Left lung (tissue), 10 donors: Measurements from ENCODE around the gene DLG5. TPM values are rescaled to one million over a fixed set of nuclear protein-coding genes. Genes with fewer than 3 reads are reported as not detected.

Experiments
- ATAC-seq: fragments of 200-7000 bp; cut with Tn5 transposase; one replicate; pipeline ENCODE4 v1.9.1; 2020; ENCODE audit warnings: moderate library complexity
- DNase-seq, 4 donors: peaks; one replicate each; pipeline ENCODE4 v3.0.0-alpha.2; 2013 to 2020
- H3K27ac ChIP-seq, 2 donors: fragments of 200-600 bp; sonication (generic) in 1 of 2; one replicate each; pipeline versions ENCODE4 v1.5.0 to v1.8.0; 2020 to 2021
- H3K27me3 ChIP-seq, 2 donors: fragments of 200-600 bp; sonication (generic) in 1 of 2; one replicate each; pipeline versions ENCODE4 v1.5.0 to v1.8.0; 2020 to 2021
- H3K36me3 ChIP-seq, 2 donors: fragments of 200-600 bp; sonication (generic) in 1 of 2; one replicate each; pipeline versions ENCODE4 v1.5.0 to v1.8.0; 2020 to 2021
- H3K4me1 ChIP-seq, 2 donors: fragments of 200-600 bp; one replicate each; pipeline ENCODE4 v1.8.0; 2021
- H3K4me3 ChIP-seq, 2 donors: fragments of 200-600 bp; sonication (generic) in 1 of 2; one replicate each; pipeline versions ENCODE4 v1.5.0 to v1.8.0; 2020 to 2021; ENCODE audit warnings: mild to moderate bottlenecking in 1 of 2
- H3K9me3 ChIP-seq, 2 donors: fragments of 200-600 bp; sonication (generic) in 1 of 2; one replicate each; pipeline versions ENCODE4 v1.5.0 to v1.8.0; 2020 to 2021
- intact Hi-C, 2 donors: fragments of 100-400 bp; cut with DNase I; formaldehyde crosslinking; loops; one replicate each; pipeline versions ENCODE4 v1.11.2 to v1.14.2; 2022
- polyA plus RNA-seq, 6 donors: library from polyadenylated mRNA; unstranded; fragments of 120-200 nt; gene quantifications; one replicate each; pipeline ENCODE4 v1.2.1, GENCODE V29; 2013; ENCODE audit not compliant: insufficient read length in 6 of 6
- total RNA-seq, 2 donors: library from RNA; stranded (reverse); fragmentation: NEBNext Ultra II Directional; extraction: Animal tissue kit (Norgen Biotek cat#: 25700); gene quantifications; one replicate each; pipeline ENCODE4 v1.2.1, GENCODE V29; 2021
- TF ChIP-seq, protein P1 (sequence below), 2 donors: fragments of 200-600 bp; sonication (generic) in 1 of 2; IDR thresholded peaks; one replicate each; pipeline versions ENCODE4 v1.5.0 to v1.8.0; 2021; ENCODE audit warnings: antibody characterized with exemption in 2 of 2
- donor health status: DM: no; HTN: yes; CAD: no.
- donor health status: DM: no; HTN: no; CAD: no.

The DLG5 gene
- total and polyA plus RNA-seq, 8 donors, result 17.0 to 53.4 (median 49.0) TPM

GRCh38 chr10:77829356-77829755 lies 97.2 kb downstream of the DLG5 start:
- H3K36me3 ChIP-seq, result peaks cover 0 to 55% of the 10 kb centered on the region in 2 donors
- no peaks in the 10 kb centered on the region for H3K9me3 ChIP-seq
- intact Hi-C loops, result no loop called here
- ATAC-seq (no peak), DNase-seq (no peak)
- H3K4me3 ChIP-seq, result no peak overlapping the region
- no peaks in the 10 kb centered on the region for H3K4me1 ChIP-seq
- no peak overlapping the region for H3K27ac ChIP-seq
- no peaks in the 10 kb centered on the region for H3K27me3 ChIP-seq
- TF ChIP-seq, protein P1, sequence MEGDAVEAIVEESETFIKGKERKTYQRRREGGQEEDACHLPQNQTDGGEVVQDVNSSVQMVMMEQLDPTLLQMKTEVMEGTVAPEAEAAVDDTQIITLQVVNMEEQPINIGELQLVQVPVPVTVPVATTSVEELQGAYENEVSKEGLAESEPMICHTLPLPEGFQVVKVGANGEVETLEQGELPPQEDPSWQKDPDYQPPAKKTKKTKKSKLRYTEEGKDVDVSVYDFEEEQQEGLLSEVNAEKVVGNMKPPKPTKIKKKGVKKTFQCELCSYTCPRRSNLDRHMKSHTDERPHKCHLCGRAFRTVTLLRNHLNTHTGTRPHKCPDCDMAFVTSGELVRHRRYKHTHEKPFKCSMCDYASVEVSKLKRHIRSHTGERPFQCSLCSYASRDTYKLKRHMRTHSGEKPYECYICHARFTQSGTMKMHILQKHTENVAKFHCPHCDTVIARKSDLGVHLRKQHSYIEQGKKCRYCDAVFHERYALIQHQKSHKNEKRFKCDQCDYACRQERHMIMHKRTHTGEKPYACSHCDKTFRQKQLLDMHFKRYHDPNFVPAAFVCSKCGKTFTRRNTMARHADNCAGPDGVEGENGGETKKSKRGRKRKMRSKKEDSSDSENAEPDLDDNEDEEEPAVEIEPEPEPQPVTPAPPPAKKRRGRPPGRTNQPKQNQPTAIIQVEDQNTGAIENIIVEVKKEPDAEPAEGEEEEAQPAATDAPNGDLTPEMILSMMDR (IDR thresholded peaks at IDR 0.05), result no peak

GRCh38 chr10:77828377-77828776 lies 98.2 kb downstream of the DLG5 start:
- DNase-seq (no peak), ATAC-seq (no peak)
- H3K36me3 ChIP-seq, result peaks cover 0 to 50% of the 10 kb centered on the region in 2 donors
- H3K4me1 ChIP-seq, result no peaks in the 10 kb centered on the region
- no peak overlapping the region for H3K27ac ChIP-seq
- TF ChIP-seq, protein P1 (IDR thresholded peaks at IDR 0.05), result no peak
- no peak overlapping the region for H3K4me3 ChIP-seq
- intact Hi-C loops, result no loop called here
- H3K9me3 ChIP-seq, result no peaks in the 10 kb centered on the region
- no peaks in the 10 kb centered on the region for H3K27me3 ChIP-seq

GRCh38 chr10:77827366-77827765 lies 99.2 kb downstream of the DLG5 start:
- H3K4me1 ChIP-seq, result no peaks in the 10 kb centered on the region
- H3K27me3 ChIP-seq, result no peaks in the 10 kb centered on the region
- DNase-seq (no peak), ATAC-seq (no peak)
- peaks cover 0 to 40% of the 10 kb centered on the region in 2 donors for H3K36me3 ChIP-seq
- no peak overlapping the region for H3K4me3 ChIP-seq
- no peaks in the 10 kb centered on the region for H3K9me3 ChIP-seq
- intact Hi-C loops, result no loop called here
- H3K27ac ChIP-seq, result no peak overlapping the region
- TF ChIP-seq, protein P1 (IDR thresholded peaks at IDR 0.05), result no peak

DNA sequence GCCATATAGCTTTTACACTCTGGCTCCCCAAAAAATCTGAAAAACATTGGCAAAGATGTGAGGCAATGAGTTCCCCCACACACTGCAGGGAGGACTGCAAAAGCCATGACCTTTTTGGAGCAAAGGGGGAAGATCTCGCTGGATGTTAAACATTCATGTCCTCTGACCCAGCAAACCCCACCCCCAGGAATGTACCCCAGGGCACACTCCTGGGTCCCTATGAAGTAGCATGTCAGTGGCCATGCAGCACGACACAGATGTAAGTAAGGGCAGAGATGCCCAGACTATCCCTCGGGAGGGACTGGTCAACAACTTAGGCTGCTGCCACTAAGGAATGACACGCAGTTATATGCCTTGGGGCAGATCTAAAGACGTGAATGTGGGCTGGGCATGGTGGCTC lies 100.6 kb downstream of the DLG5 start:
- TF ChIP-seq, protein P1 (IDR thresholded peaks at IDR 0.05), result no peak
- Histone ChIP-seq H3K27ac (no peak overlapping the region), H3K4me3 (no peak overlapping the region), H3K4me1 (no peaks in the 10 kb centered on the region), H3K36me3 (peaks cover 0 to 48% of the 10 kb centered on the region in 2 donors), H3K9me3 (no peaks in the 10 kb centered on the region), H3K27me3 (no peaks in the 10 kb centered on the region)
- ATAC-seq, result no peak
- DNase-seq, result no peak
- intact Hi-C loops, result no loop called here

DNA sequence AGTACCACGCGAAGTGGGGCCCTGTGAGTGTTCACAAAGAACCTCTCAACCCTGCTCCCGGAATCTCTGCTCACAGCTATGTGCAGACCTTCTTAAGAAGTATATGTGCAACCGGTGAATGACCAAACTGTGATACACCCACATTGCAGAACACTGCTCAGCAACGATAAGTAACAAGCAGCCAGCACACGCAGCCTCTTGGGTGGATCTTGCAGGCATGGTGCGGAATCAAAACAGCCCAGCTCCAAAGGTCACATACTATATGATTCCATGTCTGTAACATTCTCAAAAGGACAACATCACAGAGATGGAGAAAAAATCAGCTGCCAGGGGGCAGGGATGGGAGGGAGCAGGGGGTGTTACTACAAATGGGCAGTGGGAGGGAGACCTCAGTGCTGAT lies 101.6 kb downstream of the DLG5 start:
- DNase-seq (no peak), ATAC-seq (no peak)
- Histone ChIP-seq H3K4me3 (no peak overlapping the region), H3K27ac (no peak overlapping the region), H3K4me1 (no peaks in the 10 kb centered on the region), H3K36me3 (peaks cover 0 to 42% of the 10 kb centered on the region in 2 donors), H3K27me3 (no peaks in the 10 kb centered on the region), H3K9me3 (no peaks in the 10 kb centered on the region)
- intact Hi-C loops, result no loop called here
- TF ChIP-seq, protein P1 (IDR thresholded peaks at IDR 0.05), result no peak
